Stimulated activated naive CD8-positive, alpha-beta T cell treated with anti-CD3 and anti-CD28 coated beads, Interleukin-15, Interleukin-2, amounts not matched to agents 100 ng/mL and 50 ng/mL, for 24 hours (primary cell): Measurements from ENCODE around the gene ARHGAP15.

Source experiments
- H3K27ac Mint-ChIP-seq: one replicate; pipeline ENCODE4 v1.8.0; 2021; ENCODE audit warnings: mild to moderate bottlenecking, mixed read lengths
- H3K27me3 Mint-ChIP-seq: one replicate; pipeline ENCODE4 v1.8.0; 2021; ENCODE audit warnings: mixed read lengths
- H3K36me3 Mint-ChIP-seq: one replicate; pipeline ENCODE4 v1.8.0; 2021; ENCODE audit warnings: low read depth, mixed read lengths
- H3K4me1 Mint-ChIP-seq: one replicate; pipeline ENCODE4 v1.8.0; 2021; ENCODE audit warnings: low read depth, mixed read lengths
- H3K4me3 Mint-ChIP-seq: one replicate; pipeline ENCODE4 v1.8.0; 2021; ENCODE audit warnings: mild to moderate bottlenecking, mixed read lengths
- H3K9me3 Mint-ChIP-seq: one replicate; pipeline ENCODE4 v1.8.0; 2021; ENCODE audit warnings: mixed read lengths

Gene ARHGAP15

DNA sequence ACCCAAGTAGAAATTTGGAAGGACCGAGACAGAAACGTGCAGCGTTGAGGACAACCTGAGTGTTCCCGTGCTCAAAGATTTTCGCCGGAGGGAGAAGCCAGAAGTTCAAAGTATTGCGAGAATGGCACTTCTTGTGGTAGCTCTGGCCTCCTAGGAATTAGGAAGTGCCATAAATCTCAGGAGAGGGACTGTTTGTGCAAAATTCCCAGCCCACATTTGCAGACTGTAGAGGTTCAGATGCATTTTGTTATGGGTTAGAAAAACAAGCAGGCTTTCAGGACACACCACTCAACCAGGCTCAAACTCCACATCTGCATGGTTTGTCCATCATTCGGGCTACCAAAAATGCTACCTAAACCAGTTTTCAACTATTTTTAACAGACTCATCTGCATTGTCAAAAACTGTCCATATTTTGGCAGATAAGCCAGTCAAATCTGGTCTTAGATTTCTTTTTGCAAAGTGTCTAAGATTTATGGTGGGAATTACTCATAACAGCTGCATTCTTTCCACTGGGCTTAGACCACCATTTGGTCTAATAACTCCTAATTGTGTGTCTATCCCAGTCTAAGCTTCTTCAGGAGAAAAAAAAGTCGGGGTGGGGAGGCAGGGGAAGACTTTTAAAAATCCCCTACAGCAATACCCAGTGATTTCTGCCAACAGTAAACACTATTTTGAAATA lies 422.9 kb downstream of the ARHGAP15 start:
- Mint-ChIP-seq H3K36me3 (peaks cover 21% of the 10 kb centered on the region), H3K4me3 (no peak overlapping the region), H3K27ac (no peak overlapping the region), H3K27me3 (no peaks in the 10 kb centered on the region), H3K9me3 (no peaks in the 10 kb centered on the region), H3K4me1 (peaks cover 10% of the 10 kb centered on the region)

- Mint-ChIP-seq H3K9me3 (no peaks in the 10 kb centered on the region), H3K27ac (no peak overlapping the region), H3K4me3 (no peak overlapping the region), H3K27me3 (no peaks in the 10 kb centered on the region), H3K36me3 (peaks cover 31% of the 10 kb centered on the region), H3K4me1 (peaks cover 10% of the 10 kb centered on the region)
Observed at GRCh38 chr2:143553261-143553660, 424.0 kb downstream of the ARHGAP15 start.

- no peak overlapping the region for H3K4me3 Mint-ChIP-seq
- peaks cover 57% of the 10 kb centered on the region for H3K36me3 Mint-ChIP-seq
- no peaks in the 10 kb centered on the region for H3K9me3 Mint-ChIP-seq
- H3K27me3 Mint-ChIP-seq: no peaks in the 10 kb centered on the region
- H3K4me1 Mint-ChIP-seq: no peaks in the 10 kb centered on the region
- H3K27ac Mint-ChIP-seq: no peak overlapping the region
Observed at GRCh38 chr2:143558665-143559064, 429.4 kb downstream of the ARHGAP15 start.

DNA sequence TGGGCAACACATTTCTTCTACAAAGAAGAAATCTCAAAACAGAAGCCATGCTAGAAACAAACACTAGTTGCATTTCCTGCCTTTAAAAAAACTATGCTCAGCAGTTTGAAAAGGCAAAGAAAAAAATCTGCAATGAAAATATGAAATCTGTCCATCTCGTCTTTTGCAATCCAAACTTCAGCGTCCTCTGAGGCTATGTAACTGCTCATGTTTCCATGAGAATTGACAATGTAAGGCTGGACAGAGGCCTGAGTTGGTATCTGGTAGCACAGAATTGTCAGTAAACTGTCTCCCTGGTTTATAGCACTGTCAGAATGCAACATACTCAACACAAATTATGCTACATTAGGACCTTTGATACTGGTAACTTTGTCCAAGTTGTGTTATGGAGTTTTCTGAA lies 429.9 kb downstream of the ARHGAP15 start:
- no peaks in the 10 kb centered on the region for H3K9me3 Mint-ChIP-seq
- no peak overlapping the region for H3K4me3 Mint-ChIP-seq
- H3K27me3 Mint-ChIP-seq: no peaks in the 10 kb centered on the region
- no peaks in the 10 kb centered on the region for H3K4me1 Mint-ChIP-seq
- no peak overlapping the region for H3K27ac Mint-ChIP-seq
- peaks cover 62% of the 10 kb centered on the region for H3K36me3 Mint-ChIP-seq

GRCh38 chr2:143560724-143561123 lies 431.5 kb downstream of the ARHGAP15 start:
- H3K4me3 Mint-ChIP-seq: no peak overlapping the region

DNA sequence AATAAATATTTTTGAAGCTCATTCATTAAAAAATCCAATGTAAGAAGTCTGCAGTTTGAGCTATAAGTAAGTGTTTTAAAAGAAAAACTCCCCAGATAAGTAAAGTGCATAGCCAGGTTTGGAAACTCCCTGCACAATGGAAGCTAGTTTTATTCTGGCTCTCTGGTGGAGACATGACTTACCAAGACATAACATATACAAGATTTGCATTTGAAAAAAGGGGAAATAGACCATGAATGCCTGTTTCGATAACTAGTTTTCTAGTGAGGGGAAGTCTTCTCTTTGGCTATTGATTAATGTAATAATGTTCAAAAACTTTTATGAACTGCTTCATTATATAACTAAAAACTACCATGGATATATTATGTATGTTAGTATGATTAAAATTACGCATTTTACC lies 435.2 kb downstream of the ARHGAP15 start:
- Mint-ChIP-seq H3K4me1 (no peaks in the 10 kb centered on the region), H3K9me3 (no peaks in the 10 kb centered on the region), H3K36me3 (peaks cover 63% of the 10 kb centered on the region), H3K27me3 (no peaks in the 10 kb centered on the region), H3K4me3 (no peak overlapping the region), H3K27ac (no peak overlapping the region)

More at GRCh38 chr2:143560724-143561123, 431.5 kb downstream of the ARHGAP15 start:
- no peaks in the 10 kb centered on the region for H3K4me1 Mint-ChIP-seq
- no peak overlapping the region for H3K27ac Mint-ChIP-seq
- peaks cover 68% of the 10 kb centered on the region for H3K36me3 Mint-ChIP-seq
- no peaks in the 10 kb centered on the region for H3K27me3 Mint-ChIP-seq
- H3K9me3 Mint-ChIP-seq: no peaks in the 10 kb centered on the region

- no peak overlapping the region for H3K4me3 Mint-ChIP-seq
- H3K27ac Mint-ChIP-seq: no peak overlapping the region
- H3K36me3 Mint-ChIP-seq: peaks cover 44% of the 10 kb centered on the region
- H3K27me3 Mint-ChIP-seq: no peaks in the 10 kb centered on the region
- no peaks in the 10 kb centered on the region for H3K4me1 Mint-ChIP-seq
- H3K9me3 Mint-ChIP-seq: no peaks in the 10 kb centered on the region
Observed at GRCh38 chr2:143571747-143572146, 442.5 kb downstream of the ARHGAP15 start.

- Mint-ChIP-seq H3K36me3 (peaks cover 38% of the 10 kb centered on the region), H3K4me1 (no peaks in the 10 kb centered on the region), H3K27ac (no peak overlapping the region), H3K4me3 (no peak overlapping the region), H3K9me3 (no peaks in the 10 kb centered on the region), H3K27me3 (no peaks in the 10 kb centered on the region)
Observed at GRCh38 chr2:143572421-143572820, 443.2 kb downstream of the ARHGAP15 start.

DNA sequence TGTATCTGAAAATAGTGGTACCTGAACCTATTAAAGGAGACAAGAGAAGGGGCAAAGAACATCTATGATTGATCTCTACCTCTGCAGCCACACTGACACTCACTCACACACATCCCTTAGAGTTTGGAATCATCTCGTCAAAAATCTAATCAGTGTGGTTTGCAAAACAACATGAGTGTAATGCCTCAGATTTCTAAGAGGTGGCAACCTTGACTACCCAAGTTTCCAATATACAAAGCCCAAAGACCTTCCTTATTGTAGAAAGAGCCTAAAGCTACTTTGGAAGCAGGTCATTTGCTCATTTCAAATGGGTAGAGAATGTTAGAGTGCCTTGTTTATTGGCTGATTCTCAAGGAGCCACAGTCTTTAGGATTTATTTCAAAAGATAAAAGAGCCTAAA lies 444.9 kb downstream of the ARHGAP15 start:
- no peaks in the 10 kb centered on the region for H3K27me3 Mint-ChIP-seq
- H3K4me1 Mint-ChIP-seq: no peaks in the 10 kb centered on the region
- no peaks in the 10 kb centered on the region for H3K9me3 Mint-ChIP-seq
- peaks cover 25% of the 10 kb centered on the region for H3K36me3 Mint-ChIP-seq
- H3K4me3 Mint-ChIP-seq: no peak overlapping the region
- H3K27ac Mint-ChIP-seq: no peak overlapping the region

DNA sequence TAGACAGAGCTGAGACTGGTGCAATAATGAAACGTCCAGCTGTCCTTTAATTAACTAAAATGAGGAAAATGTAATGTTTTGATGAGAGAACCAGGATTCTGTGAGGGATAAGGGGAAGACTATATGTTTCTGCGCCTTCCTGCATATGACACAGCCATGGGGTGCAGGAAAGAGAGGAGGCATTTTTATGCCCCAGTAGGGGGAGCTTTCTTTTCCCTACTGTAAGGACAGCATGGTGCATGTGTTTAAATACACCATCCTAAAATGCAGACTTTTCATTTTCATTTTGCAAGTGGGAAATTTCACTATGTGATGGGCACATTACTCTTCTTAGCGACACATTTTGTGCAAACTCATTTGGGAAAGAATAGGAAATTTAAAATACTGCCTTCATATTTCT lies 446.1 kb downstream of the ARHGAP15 start:
- H3K36me3 Mint-ChIP-seq: peaks cover 26% of the 10 kb centered on the region
- H3K4me3 Mint-ChIP-seq: no peak overlapping the region
- no peaks in the 10 kb centered on the region for H3K27me3 Mint-ChIP-seq
- no peaks in the 10 kb centered on the region for H3K4me1 Mint-ChIP-seq
- H3K9me3 Mint-ChIP-seq: no peaks in the 10 kb centered on the region
- H3K27ac Mint-ChIP-seq: no peak overlapping the region

GRCh38 chr2:143577489-143577888 lies 448.3 kb downstream of the ARHGAP15 start:
- H3K27ac Mint-ChIP-seq: no peak overlapping the region
- H3K4me3 Mint-ChIP-seq: no peak overlapping the region

DNA sequence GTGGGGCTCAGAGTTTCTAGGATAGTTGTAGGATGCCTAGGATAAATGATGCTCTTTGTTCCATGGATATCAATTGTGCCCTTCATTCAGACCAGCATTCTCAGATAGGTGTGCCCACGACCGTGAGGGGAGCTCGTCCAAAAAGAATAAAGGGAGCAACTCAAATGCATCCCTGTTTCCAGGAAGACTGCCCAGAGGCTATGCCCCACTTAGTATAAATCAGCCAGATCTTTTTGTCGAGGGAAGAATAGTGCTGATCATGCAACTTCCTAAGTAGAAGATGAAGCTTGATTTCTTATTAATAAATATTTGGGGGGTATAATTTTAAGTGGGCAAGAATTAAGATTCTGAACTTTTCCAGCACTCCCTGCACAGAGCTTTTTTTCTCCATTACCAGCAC lies 450.2 kb downstream of the ARHGAP15 start:
- H3K36me3 Mint-ChIP-seq: peaks cover 45% of the 10 kb centered on the region
- peaks cover 4% of the 10 kb centered on the region for H3K9me3 Mint-ChIP-seq
- no peak overlapping the region for H3K27ac Mint-ChIP-seq
- H3K4me3 Mint-ChIP-seq: no peak overlapping the region
- no peaks in the 10 kb centered on the region for H3K27me3 Mint-ChIP-seq
- H3K4me1 Mint-ChIP-seq: peaks cover 18% of the 10 kb centered on the region

More at GRCh38 chr2:143577489-143577888, 448.3 kb downstream of the ARHGAP15 start:
- Mint-ChIP-seq H3K4me1 (peaks cover 18% of the 10 kb centered on the region), H3K36me3 (peaks cover 32% of the 10 kb centered on the region), H3K27me3 (no peaks in the 10 kb centered on the region), H3K9me3 (no peaks in the 10 kb centered on the region)

DNA sequence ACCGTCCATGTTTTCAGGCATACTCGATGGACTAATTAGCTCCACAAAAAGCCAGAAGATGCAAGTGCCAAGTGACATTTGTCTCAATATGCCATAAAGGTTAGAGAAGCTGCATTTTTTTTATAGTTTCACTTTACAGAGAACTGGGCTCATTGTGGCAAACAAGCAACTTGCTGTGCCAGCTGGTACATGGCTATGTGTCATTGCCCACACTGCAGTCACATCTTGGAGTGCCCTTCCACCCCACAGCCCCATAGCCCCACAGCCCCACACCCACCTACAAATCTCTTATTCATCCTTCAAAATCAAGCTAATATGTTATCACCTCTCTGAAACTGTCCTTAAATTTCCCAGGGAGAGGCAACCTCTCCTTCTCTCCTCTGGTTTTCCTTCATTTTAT lies 451.9 kb downstream of the ARHGAP15 start:
- Mint-ChIP-seq H3K36me3 (peaks cover 44% of the 10 kb centered on the region), H3K9me3 (peaks cover 4% of the 10 kb centered on the region), H3K4me1 (peaks cover 18% of the 10 kb centered on the region), H3K27ac (no peak overlapping the region), H3K27me3 (no peaks in the 10 kb centered on the region), H3K4me3 (no peak overlapping the region)

DNA sequence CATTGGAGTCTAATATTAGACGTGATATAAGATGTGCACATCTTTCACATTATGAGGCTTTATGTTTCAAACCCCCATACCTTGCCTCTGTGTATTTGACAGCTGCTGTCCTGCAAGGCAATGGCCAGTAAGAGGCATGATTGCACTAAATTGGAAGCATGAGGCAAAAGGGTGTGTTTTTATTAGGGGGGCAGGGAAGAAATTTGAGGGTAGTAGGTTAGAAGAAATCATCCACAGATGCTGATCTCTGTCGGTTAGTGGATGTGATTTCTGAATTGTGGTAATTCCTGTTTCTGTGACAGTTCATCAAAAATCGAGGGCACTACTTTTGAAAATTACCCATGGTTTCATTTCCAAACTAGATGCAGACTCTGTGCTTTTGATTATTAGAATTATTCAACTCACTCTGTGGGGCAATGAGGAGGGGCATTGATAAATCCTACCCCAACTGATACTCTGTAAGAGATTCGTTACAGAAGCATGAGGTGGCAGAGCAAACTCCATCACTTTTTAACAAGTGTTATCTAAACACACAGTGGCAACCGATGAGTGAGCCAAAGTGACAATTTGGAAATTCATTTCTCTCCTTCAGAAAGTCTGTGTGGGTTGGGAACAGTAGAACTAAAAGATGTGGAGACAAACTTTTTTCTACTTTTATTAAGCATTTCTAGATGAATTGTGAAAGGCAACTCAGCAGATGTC lies 453.0 kb downstream of the ARHGAP15 start:
- H3K4me1 Mint-ChIP-seq: peaks cover 18% of the 10 kb centered on the region
- peaks cover 55% of the 10 kb centered on the region for H3K36me3 Mint-ChIP-seq
- no peak overlapping the region for H3K27ac Mint-ChIP-seq
- H3K4me3 Mint-ChIP-seq: no peak overlapping the region
- no peaks in the 10 kb centered on the region for H3K27me3 Mint-ChIP-seq
- H3K9me3 Mint-ChIP-seq: peaks cover 10% of the 10 kb centered on the region

DNA sequence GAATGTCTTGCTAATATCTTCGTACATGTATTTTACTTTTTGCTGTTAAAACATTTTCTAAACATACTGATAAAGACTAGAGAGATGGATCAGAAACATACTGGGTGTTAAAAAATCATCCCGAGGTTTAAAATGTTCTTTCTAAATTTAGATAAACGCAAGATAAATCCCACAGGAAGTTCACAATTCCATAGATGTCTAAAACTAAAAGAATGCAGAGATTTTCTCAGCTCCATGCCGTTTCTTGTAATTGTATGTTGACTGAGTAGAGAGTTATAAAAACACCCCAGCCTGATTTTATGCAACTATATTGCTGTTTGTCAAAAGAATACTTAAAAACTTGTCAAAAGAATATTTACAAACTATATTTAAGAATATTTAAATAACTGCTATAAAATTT lies 455.7 kb downstream of the ARHGAP15 start:
- H3K27me3 Mint-ChIP-seq: no peaks in the 10 kb centered on the region
- no peak overlapping the region for H3K4me3 Mint-ChIP-seq
- H3K4me1 Mint-ChIP-seq: peaks cover 21% of the 10 kb centered on the region
- peaks cover 66% of the 10 kb centered on the region for H3K36me3 Mint-ChIP-seq
- H3K27ac Mint-ChIP-seq: no peak overlapping the region
- peaks cover 12% of the 10 kb centered on the region for H3K9me3 Mint-ChIP-seq

GRCh38 chr2:143586119-143586518 lies 456.9 kb downstream of the ARHGAP15 start:
- Mint-ChIP-seq H3K9me3 (peaks cover 12% of the 10 kb centered on the region), H3K36me3 (peaks cover 68% of the 10 kb centered on the region), H3K4me3 (no peak overlapping the region), H3K27me3 (no peaks in the 10 kb centered on the region), H3K4me1 (peaks cover 16% of the 10 kb centered on the region), H3K27ac (no peak overlapping the region)
